GM21619 (cell line): Measurements from ENCODE around the gene CCDC88C.
"Not testable (repeated sequence)": the region's sequence is repeated elsewhere in the genome, so short reads cannot be mapped to it uniquely, and the experiment has no call there.

Experiments
- ATAC-seq: cut with Tn5 transposase; IDR thresholded peaks from one replicate; pipeline ENCODE4 v1.9.1; 2021; ENCODE audit not compliant: unreplicated experiment

Gene CCDC88C

DNA sequence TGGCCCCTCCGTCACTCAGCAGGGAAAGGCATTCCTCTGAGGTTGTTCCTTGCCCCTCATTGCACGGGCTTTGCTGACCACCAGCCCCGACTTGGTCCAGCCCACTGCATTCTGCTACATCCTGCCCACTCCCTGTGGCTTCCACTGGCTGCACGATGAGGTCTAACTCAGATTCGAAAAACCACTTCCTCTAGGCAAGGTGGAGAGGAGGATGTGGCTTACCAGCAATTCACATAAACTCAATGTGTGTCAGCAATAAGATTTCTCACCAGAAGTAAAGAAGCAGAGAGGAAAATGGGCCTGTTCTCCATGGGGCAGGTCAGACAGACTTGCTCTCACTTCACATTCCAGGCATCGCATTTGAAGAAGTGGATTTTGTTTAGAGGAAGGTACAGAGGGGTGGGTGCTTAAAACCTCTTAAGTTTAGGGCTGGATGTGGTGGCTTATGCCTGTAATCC lies 187.8 kb downstream of the CCDC88C start:
- ATAC-seq, result peak; percentile 67

DNA sequence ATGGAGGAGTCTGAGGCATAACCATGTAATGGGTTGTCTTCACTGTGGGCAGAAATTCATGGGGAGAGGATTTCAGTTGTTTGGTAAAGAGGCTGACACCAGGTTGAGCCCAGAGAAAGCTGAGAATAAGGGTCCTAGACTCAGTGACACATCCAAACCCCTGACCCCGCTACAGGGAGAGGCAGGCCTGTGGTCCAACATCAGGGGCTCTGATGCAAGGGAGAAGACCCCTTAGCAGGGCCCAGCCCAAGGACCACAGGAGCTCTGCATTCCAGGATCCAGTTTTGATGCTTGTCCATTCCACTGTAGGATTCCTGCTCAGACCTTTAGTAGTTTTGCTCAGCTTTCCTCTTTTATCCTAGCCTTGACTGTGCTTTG lies 188.6 kb downstream of the CCDC88C start:
- ATAC-seq, result no peak

DNA sequence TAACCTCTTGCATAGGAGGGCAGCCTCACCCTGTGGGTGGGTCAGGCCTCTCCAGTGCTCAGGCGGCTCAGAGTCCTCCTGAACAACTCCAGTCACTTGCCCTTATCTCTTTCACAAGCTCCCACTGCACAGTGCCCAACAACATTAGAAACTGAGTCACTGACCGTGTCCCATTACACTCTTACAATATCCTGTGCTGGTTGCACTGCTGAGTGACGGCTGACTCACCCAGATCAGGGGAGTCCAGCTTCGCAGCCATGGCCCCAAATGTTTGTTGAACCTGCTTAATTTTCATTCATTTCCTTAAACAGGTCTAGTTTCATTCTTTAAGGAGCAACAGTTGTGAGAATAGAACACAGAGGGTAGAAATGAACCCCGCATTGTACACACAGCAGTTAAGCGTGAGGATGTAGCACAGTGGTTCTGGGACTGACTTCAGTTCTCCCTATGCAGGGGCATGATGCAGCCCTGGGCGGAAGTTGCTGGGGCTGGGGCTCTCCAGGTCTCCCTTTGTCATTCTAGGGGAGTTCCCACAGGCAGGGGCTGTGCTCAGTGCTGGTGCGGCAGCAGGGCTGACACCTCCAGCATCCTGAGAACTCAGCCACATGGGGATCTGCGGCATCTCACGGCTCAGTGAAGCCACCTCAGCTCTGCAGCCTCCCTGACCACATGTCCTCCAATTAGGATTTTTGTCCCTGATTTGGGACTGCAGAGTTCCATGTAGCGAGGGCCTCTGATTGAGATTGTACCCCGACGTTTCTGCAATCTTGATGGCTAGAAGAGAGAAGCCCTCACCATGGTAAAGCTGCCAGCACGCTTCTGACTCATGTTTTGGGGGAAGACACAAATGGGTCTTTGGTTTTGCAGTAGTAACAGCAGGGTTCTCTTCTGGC lies 189.3 kb downstream of the CCDC88C start:
- peak; percentile 82 for ATAC-seq

DNA sequence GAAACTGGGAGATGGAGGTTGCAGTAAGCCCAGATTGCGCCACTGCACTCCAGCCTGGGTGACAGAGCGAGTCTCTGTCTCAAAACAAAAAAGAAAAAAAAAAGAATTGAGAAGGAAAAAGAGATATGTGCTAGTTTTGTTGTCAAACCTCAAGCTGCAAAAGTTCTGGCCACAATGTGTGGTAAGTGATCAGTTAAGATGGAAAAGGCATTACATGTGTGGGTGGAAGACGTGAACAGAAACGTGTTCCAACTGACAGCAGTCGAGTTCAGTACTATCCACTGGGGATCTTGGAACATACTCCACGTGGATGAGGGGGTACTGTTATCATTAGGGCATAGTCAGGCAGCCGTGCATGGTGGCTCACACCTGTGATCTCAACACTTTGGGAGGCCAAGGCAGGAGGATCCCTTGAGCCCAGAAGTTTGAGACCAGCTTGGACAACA lies 190.4 kb downstream of the CCDC88C start:
- no peak for ATAC-seq

DNA sequence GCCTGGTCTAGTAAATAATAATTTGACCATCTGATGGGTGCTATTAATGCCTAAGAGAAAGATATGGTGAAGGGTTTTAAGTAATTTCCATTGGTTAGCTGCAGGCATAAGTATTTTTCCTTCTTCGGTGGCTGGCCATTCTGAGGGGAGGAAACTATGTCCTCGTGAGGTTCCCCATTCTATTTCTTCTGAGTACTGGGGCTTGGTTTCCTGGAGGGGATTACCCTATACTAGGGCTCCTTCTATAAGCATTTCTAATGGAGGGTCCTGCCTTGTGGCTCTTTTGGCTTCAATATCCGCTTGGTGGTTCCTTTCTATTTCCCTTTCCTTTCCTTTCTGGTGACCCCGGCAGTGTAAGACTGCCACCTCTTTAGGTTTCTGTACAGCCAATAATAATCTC lies 191.3 kb downstream of the CCDC88C start:
- ATAC-seq, result not testable (repeated sequence)

DNA sequence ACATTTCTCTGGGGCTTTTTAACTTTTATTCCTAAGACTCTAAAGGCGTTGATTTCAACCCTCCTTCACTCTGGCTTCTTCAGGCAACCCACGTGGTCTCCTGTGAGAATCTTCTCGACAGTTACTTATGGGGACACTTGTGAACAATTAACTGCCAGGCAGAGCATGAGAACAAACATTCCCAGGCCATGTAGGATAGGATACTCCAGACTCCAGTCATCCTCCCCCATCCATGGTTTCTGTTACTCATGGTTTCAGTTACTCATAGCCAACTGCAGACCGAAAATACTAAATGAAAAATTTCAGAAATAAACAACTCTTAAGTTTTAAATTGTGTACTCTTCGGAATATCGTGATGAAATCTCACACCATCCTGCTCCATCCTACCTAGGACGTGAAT lies 192.6 kb downstream of the CCDC88C start:
- no peak for ATAC-seq

DNA sequence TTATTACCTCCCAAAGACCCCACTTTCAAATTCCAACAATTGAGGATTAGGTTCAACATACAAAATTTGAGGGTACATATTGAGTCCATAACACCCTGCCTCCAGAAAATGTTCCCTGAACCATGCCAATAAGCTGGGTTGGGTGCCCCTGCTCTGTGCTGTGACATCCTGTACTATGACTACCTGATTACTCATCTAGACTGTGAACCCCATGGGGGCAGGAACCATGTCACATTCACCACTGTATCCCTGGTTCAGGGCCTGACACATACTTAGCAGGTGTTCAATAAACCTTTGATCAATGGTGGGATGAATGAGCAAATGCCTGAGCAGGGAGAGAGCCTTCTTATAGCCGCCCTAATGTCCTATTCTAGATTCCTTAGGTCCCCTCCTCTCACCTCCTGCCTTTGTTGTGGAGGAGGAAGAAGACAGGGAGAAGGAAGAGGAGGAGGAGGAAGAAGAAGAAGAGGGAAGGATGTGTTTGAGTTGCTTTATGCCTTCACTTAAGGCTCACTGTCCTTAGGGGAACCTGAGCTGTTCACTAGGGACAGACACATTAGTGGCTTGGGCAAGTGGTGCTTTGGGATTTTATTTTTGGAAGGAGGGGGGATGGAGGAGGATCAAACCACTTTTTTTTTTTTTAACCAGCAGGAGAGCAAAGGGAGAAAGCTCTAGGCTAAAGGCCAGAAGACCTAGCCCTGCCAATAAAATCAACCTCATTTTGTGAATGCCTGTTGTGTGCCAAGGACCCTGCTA lies 194.4 kb downstream of the CCDC88C start:
- no peak for ATAC-seq
